SK-MEL-5 (cell line): ENCODE measurements around the gene NRIP3. TPM values are rescaled to one million over a fixed set of nuclear protein-coding genes. Genes with fewer than 3 reads are reported as not detected.
A peak's percentile ranks its signal among the peaks of the same experiment; 100 is the strongest.
"Not testable (repeated sequence)": the region's sequence is repeated elsewhere in the genome, so short reads cannot be mapped to it uniquely, and the experiment has no call there.

Experiments used
- DNase-seq: peaks from one replicate; pipeline ENCODE4 v3.0.0-alpha.2; 2016; ENCODE audit warnings: low read depth, low spot score
- in situ Hi-C: cut with HindIII; loops from 2 replicates; pipeline ENCODE4 v1.10.0; 2016; ENCODE audit warnings: low sequenced_read_pairs, high pct_unique_total_duplicates, low pct_unique_long_range_greater_than_20kb
- total RNA-seq: library from RNA; depleted of rRNA; stranded (reverse); fragments of >200 nt; shearing (Covaris generic); gene quantifications from 2 replicates; pipeline ENCODE4 v1.2.3, GENCODE V29; 2014

The NRIP3 gene
- total RNA-seq, 1 experiment from 2014 or later, result 11.1 TPM

GRCh38 chr11:8988329-8989234, 15.2 kb downstream of the NRIP3 start:
- DNase-seq, result no peak
- in situ Hi-C loops, result no loop called here

GRCh38 chr11:8987446-8987845, 16.4 kb downstream of the NRIP3 start:
- in situ Hi-C loops, result no loop called here
- no peak for DNase-seq

- in situ Hi-C loops, DNase-seq: not testable (repeated sequence)
Measured at GRCh38 chr11:8986772-8987171, 17.0 kb downstream of the NRIP3 start.

- in situ Hi-C loops, result no loop called here
- DNase-seq, result no peak
Measured at GRCh38 chr11:8985462-8985861, 18.3 kb downstream of the NRIP3 start.

- DNase-seq, result no peak
- in situ Hi-C loops, result no loop called here
Measured at GRCh38 chr11:8983552-8983951, 20.2 kb downstream of the NRIP3 start.

GRCh38 chr11:8980485-8980884, 23.3 kb downstream of the NRIP3 start:
- in situ Hi-C loops, result no loop called here
- DNase-seq, result no peak

GRCh38 chr11:8979365-8979764, 24.4 kb downstream of the NRIP3 start:
- in situ Hi-C loops, DNase-seq: not testable (repeated sequence)

GRCh38 chr11:8973121-8973520, 30.7 kb downstream of the NRIP3 start:
- in situ Hi-C loops, result no loop called here
- no peak for DNase-seq

- in situ Hi-C loops, result no loop called here
- DNase-seq, result no peak
Measured at GRCh38 chr11:8971924-8972316, 31.9 kb downstream of the NRIP3 start.

- DNase-seq, result no peak
- in situ Hi-C loops, result no loop called here
Measured at GRCh38 chr11:8971196-8971923, 32.4 kb downstream of the NRIP3 start.

GRCh38 chr11:8967184-8967583, 36.6 kb downstream of the NRIP3 start:
- in situ Hi-C loops, result no loop called here
- no peak for DNase-seq

GRCh38 chr11:8964324-8965320, 39.2 kb downstream of the NRIP3 start, which contains the start of gene TMEM9B:
Gene TMEM9B, minus strand, starts transcription at chr11:8964442. Its CDS starts 129 bp downstream, at chr11:8964313.
- in situ Hi-C loops, result no loop called here
- peak; percentile 91 for DNase-seq

- in situ Hi-C loops, result no loop called here
- DNase-seq, result peak; percentile 75
Measured at GRCh38 chr11:8963569-8964323, 40.1 kb downstream of the NRIP3 start.

GRCh38 chr11:8962841-8963240, 41.0 kb downstream of the NRIP3 start:
- in situ Hi-C loops, result no loop called here

GRCh38 chr11:8961401-8961800, 42.4 kb downstream of the NRIP3 start:
- in situ Hi-C loops, result no loop called here
- DNase-seq, result no peak

More at GRCh38 chr11:8962841-8963240, 41.0 kb downstream of the NRIP3 start:
- no peak for DNase-seq

- in situ Hi-C loops, result no loop called here
Measured at GRCh38 chr11:8959546-8960166, 44.1 kb downstream of the NRIP3 start.

More at GRCh38 chr11:8959546-8960166, 44.1 kb downstream of the NRIP3 start:
- peak; percentile 83 for DNase-seq
